A549 (cell line): ENCODE measurements around the gene JAM3.

Source experiments
- CBX8 ChIP-seq: fragments of 200-600 bp; sonication (generic); IDR thresholded peaks from 2 replicates; pipeline ENCODE4 v1.6.1; 2016
- CEBPB ChIP-seq, 2 experiments: fragments of >200 bp in 1 of 2; sonication (Bioruptor Twin) in 1 of 2; formaldehyde crosslinking in 1 of 2; IDR thresholded peaks; 2 replicates each; pipeline ENCODE4 v1.6.1; 2012 to 2016
- CHD2 ChIP-seq: fragments of 150-350 bp; IDR thresholded peaks from 2 replicates; pipeline ENCODE4 v1.6.1; 2014; ENCODE audit warnings: low read length; ENCODE audit not compliant: partially characterized antibody
- EP300 ChIP-seq, 2 experiments: fragments of >200 bp; sonication (Bioruptor Twin); formaldehyde crosslinking; IDR thresholded peaks; 2 replicates in 1 of 2; 3 replicates in 1 of 2; pipeline ENCODE4 v1.6.1; 2016 to 2017
- GATA3 ChIP-seq: IDR thresholded peaks from 2 replicates; pipeline ENCODE4 v1.6.1; 2012; ENCODE audit warnings: borderline replicate concordance
- POLR2A ChIP-seq: IDR thresholded peaks from 2 replicates; pipeline ENCODE4 v1.6.1; 2012; ENCODE audit warnings: mild to moderate bottlenecking, low read length
- TF ChIP-seq, protein P1 (sequence below): fragments of >200 bp; sonication (Bioruptor Twin); formaldehyde crosslinking; IDR thresholded peaks from 3 replicates; pipeline ENCODE4 v1.5.1; 2016
- TF ChIP-seq, protein P2 (sequence below): fragments of >200 bp; sonication (Bioruptor Twin); formaldehyde crosslinking; IDR thresholded peaks from 2 replicates; pipeline ENCODE4 v1.6.1; 2016
- TF ChIP-seq, protein P3 (sequence below): fragments of 200-600 bp; sonication (generic); IDR thresholded peaks from 2 replicates; pipeline ENCODE4 v1.6.1; 2016; ENCODE audit warnings: antibody characterized with exemption, mild to moderate bottlenecking, moderate library complexity

DNA sequence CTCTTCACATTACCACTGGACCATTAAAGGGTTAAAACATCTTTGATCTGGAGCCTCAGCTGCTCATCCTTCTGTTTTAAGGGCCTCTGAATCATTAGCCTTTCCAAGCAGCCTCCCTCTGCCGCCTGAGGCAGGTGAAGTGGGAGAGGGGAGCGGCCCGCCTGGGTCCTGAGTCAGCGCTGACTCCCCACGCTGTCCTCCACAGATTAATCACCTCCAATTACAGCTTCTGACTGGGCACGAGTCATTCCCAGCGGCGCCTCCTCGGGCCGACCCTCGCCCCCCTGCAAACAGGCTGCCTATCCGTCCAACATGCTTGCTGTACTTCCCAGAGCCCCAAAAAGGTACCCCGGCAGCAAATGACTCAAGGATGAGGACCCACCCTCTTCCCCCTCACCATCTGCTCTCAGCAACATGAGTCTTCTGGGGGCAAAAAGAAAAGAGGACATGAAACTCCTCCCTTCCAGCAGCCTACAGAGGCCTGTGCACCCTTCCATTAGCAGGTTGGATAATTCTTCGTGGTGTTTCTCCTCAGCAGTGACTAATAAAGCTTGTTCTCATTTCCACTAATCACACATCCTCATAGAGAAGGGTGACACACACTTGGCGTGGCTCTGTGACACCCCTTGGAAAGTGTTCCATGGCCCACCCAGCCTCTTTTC, 44.3 kb upstream of the JAM3 start:
- TF ChIP-seq, protein P1, sequence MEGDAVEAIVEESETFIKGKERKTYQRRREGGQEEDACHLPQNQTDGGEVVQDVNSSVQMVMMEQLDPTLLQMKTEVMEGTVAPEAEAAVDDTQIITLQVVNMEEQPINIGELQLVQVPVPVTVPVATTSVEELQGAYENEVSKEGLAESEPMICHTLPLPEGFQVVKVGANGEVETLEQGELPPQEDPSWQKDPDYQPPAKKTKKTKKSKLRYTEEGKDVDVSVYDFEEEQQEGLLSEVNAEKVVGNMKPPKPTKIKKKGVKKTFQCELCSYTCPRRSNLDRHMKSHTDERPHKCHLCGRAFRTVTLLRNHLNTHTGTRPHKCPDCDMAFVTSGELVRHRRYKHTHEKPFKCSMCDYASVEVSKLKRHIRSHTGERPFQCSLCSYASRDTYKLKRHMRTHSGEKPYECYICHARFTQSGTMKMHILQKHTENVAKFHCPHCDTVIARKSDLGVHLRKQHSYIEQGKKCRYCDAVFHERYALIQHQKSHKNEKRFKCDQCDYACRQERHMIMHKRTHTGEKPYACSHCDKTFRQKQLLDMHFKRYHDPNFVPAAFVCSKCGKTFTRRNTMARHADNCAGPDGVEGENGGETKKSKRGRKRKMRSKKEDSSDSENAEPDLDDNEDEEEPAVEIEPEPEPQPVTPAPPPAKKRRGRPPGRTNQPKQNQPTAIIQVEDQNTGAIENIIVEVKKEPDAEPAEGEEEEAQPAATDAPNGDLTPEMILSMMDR, result no peak
- no peak for TF ChIP-seq CHD2
- no peak for TF ChIP-seq POLR2A
- TF ChIP-seq GATA3, result no peak
- TF ChIP-seq EP300 (IDR thresholded peaks at IDR 0.05), result no peak
- TF ChIP-seq, protein P2, sequence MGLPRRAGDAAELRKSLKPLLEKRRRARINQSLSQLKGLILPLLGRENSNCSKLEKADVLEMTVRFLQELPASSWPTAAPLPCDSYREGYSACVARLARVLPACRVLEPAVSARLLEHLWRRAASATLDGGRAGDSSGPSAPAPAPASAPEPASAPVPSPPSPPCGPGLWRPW, result no peak
- TF ChIP-seq, protein P3, sequence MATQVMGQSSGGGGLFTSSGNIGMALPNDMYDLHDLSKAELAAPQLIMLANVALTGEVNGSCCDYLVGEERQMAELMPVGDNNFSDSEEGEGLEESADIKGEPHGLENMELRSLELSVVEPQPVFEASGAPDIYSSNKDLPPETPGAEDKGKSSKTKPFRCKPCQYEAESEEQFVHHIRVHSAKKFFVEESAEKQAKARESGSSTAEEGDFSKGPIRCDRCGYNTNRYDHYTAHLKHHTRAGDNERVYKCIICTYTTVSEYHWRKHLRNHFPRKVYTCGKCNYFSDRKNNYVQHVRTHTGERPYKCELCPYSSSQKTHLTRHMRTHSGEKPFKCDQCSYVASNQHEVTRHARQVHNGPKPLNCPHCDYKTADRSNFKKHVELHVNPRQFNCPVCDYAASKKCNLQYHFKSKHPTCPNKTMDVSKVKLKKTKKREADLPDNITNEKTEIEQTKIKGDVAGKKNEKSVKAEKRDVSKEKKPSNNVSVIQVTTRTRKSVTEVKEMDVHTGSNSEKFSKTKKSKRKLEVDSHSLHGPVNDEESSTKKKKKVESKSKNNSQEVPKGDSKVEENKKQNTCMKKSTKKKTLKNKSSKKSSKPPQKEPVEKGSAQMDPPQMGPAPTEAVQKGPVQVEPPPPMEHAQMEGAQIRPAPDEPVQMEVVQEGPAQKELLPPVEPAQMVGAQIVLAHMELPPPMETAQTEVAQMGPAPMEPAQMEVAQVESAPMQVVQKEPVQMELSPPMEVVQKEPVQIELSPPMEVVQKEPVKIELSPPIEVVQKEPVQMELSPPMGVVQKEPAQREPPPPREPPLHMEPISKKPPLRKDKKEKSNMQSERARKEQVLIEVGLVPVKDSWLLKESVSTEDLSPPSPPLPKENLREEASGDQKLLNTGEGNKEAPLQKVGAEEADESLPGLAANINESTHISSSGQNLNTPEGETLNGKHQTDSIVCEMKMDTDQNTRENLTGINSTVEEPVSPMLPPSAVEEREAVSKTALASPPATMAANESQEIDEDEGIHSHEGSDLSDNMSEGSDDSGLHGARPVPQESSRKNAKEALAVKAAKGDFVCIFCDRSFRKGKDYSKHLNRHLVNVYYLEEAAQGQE, result no peak
- no peak for TF ChIP-seq CBX8
- TF ChIP-seq CEBPB (IDR thresholded peaks at IDR 0.05), result no peak
